Thyroid gland (tissue), 4 donors: ENCODE results near the gene IFI27. TPM values are rescaled to one million over a fixed set of nuclear protein-coding genes. Genes with fewer than 3 reads are reported as not detected.
A peak's percentile ranks its signal among the peaks of the same experiment; 100 is the strongest.

Experiments used
- DNase-seq, 2 donors: peaks; one replicate each; pipeline ENCODE4 v3.0.0-alpha.2; 2019
- H3K27ac ChIP-seq, 3 donors: fragments of 200-600 bp; sonication (generic); 1 replicate in 2 of 3; 2 replicates in 1 of 3; pipeline ENCODE4 v1.5.1; 2016 to 2019; ENCODE audit warnings: mild to moderate bottlenecking in 1 of 3, moderate library complexity in 1 of 3
- H3K27me3 ChIP-seq: fragments of 200-600 bp; sonication (generic); one replicate; pipeline ENCODE4 v1.5.1; 2019
- H3K36me3 ChIP-seq, 2 donors: fragments of 200-600 bp; sonication (generic); one replicate each; pipeline ENCODE4 v1.5.1; 2016 to 2019
- H3K4me1 ChIP-seq, 2 donors: fragments of 200-600 bp; sonication (generic); one replicate each; pipeline ENCODE4 v1.5.1; 2017 to 2019
- H3K4me3 ChIP-seq, 3 donors: fragments of 200-600 bp; sonication (generic); replicated peaks in 1 of 3; 1 replicate in 2 of 3; 2 replicates in 1 of 3; pipeline ENCODE4 v1.5.1; 2016; ENCODE audit warnings: mild to moderate bottlenecking in 1 of 3
- H3K9me3 ChIP-seq: fragments of 200-600 bp; sonication (generic); one replicate; pipeline ENCODE4 v1.5.1; 2017
- POLR2A ChIP-seq, 2 donors: fragments of 450-650 bp; IDR thresholded peaks; one replicate each; pipeline ENCODE4 v1.6.1; 2017; ENCODE audit warnings: antibody characterized with exemption in 2 of 2, mild to moderate bottlenecking in 2 of 2, moderate library complexity in 1 of 2
- WGBS, 2 donors: methylation state at CpG; one replicate each; pipeline ENCODE4 v1.1.5; 2017; 5-methylcytosine and 5-hydroxymethylcytosine counted together
- intact Hi-C: fragments of 100-400 bp; cut with DNase I; formaldehyde crosslinking; loops from one replicate; pipeline ENCODE4 v1.15.1; 2023
- total RNA-seq, 4 donors: library from RNA; depleted of rRNA; stranded (reverse); fragments of >200 nt; gene quantifications; one replicate each; pipeline ENCODE4 v1.2.3, GENCODE V29; 2016
- TF ChIP-seq, protein P1 (sequence below), 6 experiments: fragments of 200-600 bp in 3 of 6; fragments of 450-650 bp in 3 of 6; sonication (generic) in 3 of 6; IDR thresholded peaks; one replicate each; pipeline ENCODE4 v1.5.1; 2016 to 2019; ENCODE audit warnings: antibody characterized with exemption in 6 of 6, mild to moderate bottlenecking in 2 of 6, inconsistent platforms in 1 of 6, moderate library complexity in 1 of 6

Gene IFI27
- total RNA-seq, 4 donors from 2014 or later, result 40.8 to 111 (median 81.3) TPM

DNA sequence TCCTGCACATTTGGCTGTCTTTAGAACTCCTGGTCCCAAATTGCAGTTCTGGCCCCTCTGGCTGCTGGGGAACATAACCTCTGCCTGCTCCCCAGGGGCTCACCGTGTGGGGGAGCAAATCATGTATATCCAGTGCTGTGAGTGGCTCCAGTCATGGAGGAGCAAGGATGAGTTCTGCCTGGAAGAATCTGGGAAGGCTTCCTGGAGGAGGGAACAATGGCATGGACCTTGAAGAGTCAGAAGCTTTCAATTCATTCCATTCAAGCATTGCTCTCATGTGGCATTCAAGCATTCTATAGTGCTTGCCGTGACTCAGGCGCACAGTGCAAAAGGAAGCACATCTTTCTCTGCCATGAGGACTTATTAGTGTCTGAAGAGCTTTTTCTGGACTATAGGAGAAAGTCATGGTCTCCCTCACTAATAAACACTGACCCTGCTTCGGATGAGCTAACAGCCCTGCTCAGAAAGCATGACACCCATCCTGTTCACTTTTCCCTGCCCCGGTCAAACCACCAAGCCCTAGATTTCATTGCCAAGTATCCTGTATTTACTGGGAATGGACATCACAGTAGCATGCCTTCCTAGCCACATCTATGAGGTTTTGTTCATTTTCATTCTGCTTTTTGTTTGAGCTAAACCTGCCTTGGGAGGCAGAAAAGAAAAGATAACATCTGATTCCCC is 3.5 kb downstream of the IFI27 start:
- TF ChIP-seq POLR2A (IDR thresholded peaks at IDR 0.05), result no peak
- TF ChIP-seq, protein P1, sequence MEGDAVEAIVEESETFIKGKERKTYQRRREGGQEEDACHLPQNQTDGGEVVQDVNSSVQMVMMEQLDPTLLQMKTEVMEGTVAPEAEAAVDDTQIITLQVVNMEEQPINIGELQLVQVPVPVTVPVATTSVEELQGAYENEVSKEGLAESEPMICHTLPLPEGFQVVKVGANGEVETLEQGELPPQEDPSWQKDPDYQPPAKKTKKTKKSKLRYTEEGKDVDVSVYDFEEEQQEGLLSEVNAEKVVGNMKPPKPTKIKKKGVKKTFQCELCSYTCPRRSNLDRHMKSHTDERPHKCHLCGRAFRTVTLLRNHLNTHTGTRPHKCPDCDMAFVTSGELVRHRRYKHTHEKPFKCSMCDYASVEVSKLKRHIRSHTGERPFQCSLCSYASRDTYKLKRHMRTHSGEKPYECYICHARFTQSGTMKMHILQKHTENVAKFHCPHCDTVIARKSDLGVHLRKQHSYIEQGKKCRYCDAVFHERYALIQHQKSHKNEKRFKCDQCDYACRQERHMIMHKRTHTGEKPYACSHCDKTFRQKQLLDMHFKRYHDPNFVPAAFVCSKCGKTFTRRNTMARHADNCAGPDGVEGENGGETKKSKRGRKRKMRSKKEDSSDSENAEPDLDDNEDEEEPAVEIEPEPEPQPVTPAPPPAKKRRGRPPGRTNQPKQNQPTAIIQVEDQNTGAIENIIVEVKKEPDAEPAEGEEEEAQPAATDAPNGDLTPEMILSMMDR (IDR thresholded peaks at IDR 0.05), result no peak
- no peaks in the 10 kb centered on the region for H3K27me3 ChIP-seq
- H3K36me3 ChIP-seq, result no peaks in the 10 kb centered on the region
- intact Hi-C loops, result no loop called here
- peaks cover 0 to 19% of the 10 kb centered on the region in 2 donors for H3K4me1 ChIP-seq
- 69 to 74% methylated on average over 5 of the region's 5 CpGs for WGBS, 2 donors
- H3K27ac ChIP-seq, result peak overlapping the region; percentile 37 to 70 (median 49)
- H3K4me3 ChIP-seq, result no peak overlapping the region
- DNase-seq, result no peak
- H3K9me3 ChIP-seq, result no peaks in the 10 kb centered on the region

DNA sequence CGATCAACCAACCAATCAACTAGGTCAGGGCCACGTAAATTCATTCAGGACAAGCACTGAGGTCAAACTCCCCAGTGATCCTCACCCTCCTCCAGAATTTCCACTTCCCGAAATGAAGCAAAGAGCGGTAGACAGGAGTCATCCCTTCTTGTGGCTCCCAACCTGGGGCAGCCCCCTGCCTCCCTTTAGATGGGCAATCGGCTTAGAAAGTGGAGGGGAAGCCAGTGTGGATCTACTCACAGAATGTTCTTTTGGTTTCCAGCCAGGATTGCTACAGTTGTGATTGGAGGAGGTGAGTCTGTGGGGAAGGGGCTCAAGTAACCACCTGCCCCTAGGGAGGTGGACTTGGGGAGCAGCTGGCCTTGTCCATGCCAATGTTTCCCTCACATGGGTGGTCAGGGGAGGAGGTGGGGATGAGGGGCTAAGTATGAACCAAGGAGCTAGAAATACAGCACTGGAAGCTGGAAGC is 4.1 kb downstream of the IFI27 start:
- 54 to 74% methylated on average over 5 of the region's 5 CpGs for WGBS, 2 donors
- no peak overlapping the region for H3K4me3 ChIP-seq
- intact Hi-C loops, result no loop called here

DNA sequence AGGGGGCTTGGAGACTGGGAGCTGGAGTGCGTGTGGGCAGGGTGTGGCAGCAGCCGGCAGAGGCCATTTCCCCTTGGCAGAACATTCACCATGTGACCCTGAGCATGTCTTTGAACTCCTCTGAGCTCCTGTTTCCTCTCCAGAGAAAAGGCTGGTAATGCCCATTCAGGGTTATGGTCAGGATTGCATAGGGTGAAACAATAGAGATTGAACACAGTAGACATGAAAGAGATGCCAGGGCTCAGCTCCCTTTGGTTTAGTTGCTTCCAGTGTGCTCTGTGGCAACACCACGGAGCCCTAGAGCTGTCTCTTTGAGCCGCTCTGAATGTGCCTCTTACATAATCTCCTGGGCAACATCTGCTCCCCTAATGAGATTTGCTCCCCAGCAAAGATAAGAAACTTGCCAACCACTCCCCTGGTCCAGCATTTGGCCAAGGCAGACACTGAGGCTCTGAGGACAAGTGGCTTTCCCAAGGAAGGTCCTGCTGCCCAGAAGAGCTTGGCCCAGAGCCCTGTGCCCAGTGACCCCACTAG is 4.6 kb downstream of the IFI27 start:
- DNase-seq, result no peak
- Histone ChIP-seq H3K4me3 (no peak overlapping the region), H3K9me3 (no peaks in the 10 kb centered on the region), H3K36me3 (no peaks in the 10 kb centered on the region), H3K4me1 (peaks cover 0 to 14% of the 10 kb centered on the region in 2 donors), H3K27me3 (no peaks in the 10 kb centered on the region), H3K27ac (peak overlapping the region in 2 of 3 donors; percentile 49 to 70)
- TF ChIP-seq, protein P1 (IDR thresholded peaks at IDR 0.05), result no peak
- no peak for TF ChIP-seq POLR2A (IDR thresholded peaks at IDR 0.05)
- intact Hi-C loops, result no loop called here
- 42 to 43% methylated on average over 4 of the region's 4 CpGs for WGBS, 2 donors

More for the DNA sequence above, 4.1 kb downstream of the IFI27 start:
- H3K27me3 ChIP-seq, result no peaks in the 10 kb centered on the region
- TF ChIP-seq, protein P1 (IDR thresholded peaks at IDR 0.05), result no peak
- TF ChIP-seq POLR2A (IDR thresholded peaks at IDR 0.05), result no peak
- no peaks in the 10 kb centered on the region for H3K36me3 ChIP-seq
- H3K27ac ChIP-seq, result peak overlapping the region; percentile 37 to 70 (median 49)
- no peaks in the 10 kb centered on the region for H3K9me3 ChIP-seq
- peaks cover 0 to 18% of the 10 kb centered on the region in 2 donors for H3K4me1 ChIP-seq
- DNase-seq, result no peak

DNA sequence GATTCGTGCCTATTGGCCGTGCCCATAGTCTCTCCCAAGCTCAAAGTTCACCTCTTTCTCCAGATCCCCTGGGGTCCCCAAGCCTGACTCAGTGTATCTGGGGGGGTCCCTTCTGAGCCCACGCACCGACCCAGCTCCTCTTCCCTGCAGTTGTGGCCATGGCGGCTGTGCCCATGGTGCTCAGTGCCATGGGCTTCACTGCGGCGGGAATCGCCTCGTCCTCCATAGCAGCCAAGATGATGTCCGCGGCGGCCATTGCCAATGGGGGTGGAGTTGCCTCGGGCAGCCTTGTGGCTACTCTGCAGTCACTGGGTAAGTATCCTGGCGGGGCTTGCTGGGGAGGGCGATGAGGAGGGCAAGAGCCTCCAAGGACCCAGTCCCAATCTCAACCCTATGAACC is 5.1 kb downstream of the IFI27 start:
- no peaks in the 10 kb centered on the region for H3K27me3 ChIP-seq
- H3K36me3 ChIP-seq, result no peaks in the 10 kb centered on the region
- no peak for TF ChIP-seq POLR2A (IDR thresholded peaks at IDR 0.05)
- TF ChIP-seq, protein P1 (IDR thresholded peaks at IDR 0.05), result no peak
- H3K27ac ChIP-seq, result peak overlapping the region in 1 of 3 donors; percentile 70
- no peak for DNase-seq
- H3K9me3 ChIP-seq, result no peaks in the 10 kb centered on the region
- no peak overlapping the region for H3K4me3 ChIP-seq
- 84 to 94% methylated on average over 12 to 14 of the region's 15 CpGs for WGBS, 2 donors
- intact Hi-C loops, result no loop called here
- H3K4me1 ChIP-seq, result peaks cover 0 to 14% of the 10 kb centered on the region in 2 donors

DNA sequence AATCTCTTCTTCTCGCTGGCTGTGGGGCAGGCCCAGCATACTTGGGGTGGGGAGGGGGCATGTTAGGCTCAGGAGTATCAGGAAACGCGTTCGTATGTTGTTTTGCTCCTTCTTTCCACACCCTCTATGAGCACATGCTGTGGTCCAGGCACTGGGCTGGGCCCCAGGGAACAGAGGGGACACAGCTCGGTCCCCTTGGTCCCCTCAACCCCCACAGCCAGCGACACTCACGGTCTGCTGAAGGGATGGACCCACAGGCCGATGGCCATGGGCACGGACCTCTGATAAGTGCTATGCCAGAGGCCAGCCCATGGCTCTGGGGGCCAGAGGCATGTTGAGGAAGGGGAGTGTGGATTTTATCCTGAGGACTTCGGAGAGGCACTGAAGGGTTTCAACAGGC is 6.2 kb downstream of the IFI27 start:
- peaks cover 0 to 14% of the 10 kb centered on the region in 2 donors for H3K4me1 ChIP-seq
- no peak overlapping the region for H3K27ac ChIP-seq
- no peaks in the 10 kb centered on the region for H3K36me3 ChIP-seq
- WGBS, 2 donors, result 82 to 93% methylated on average over 7 to 10 of the region's 10 CpGs
- intact Hi-C loops, result no loop called here
- TF ChIP-seq, protein P1 (IDR thresholded peaks at IDR 0.05), result no peak
- no peak for TF ChIP-seq POLR2A (IDR thresholded peaks at IDR 0.05)
- H3K9me3 ChIP-seq, result no peaks in the 10 kb centered on the region
- H3K27me3 ChIP-seq, result no peaks in the 10 kb centered on the region
- no peak overlapping the region for H3K4me3 ChIP-seq
- no peak for DNase-seq
